Measurements from ENCODE around the gene PRKD2. TPM values are rescaled to one million over a fixed set of nuclear protein-coding genes. Genes with fewer than 3 reads are reported as not detected.

The PRKD2 gene
- polyA plus RNA-seq, 3 donors, result 6.5 to 46.9 (median 8.1) TPM

DNA sequence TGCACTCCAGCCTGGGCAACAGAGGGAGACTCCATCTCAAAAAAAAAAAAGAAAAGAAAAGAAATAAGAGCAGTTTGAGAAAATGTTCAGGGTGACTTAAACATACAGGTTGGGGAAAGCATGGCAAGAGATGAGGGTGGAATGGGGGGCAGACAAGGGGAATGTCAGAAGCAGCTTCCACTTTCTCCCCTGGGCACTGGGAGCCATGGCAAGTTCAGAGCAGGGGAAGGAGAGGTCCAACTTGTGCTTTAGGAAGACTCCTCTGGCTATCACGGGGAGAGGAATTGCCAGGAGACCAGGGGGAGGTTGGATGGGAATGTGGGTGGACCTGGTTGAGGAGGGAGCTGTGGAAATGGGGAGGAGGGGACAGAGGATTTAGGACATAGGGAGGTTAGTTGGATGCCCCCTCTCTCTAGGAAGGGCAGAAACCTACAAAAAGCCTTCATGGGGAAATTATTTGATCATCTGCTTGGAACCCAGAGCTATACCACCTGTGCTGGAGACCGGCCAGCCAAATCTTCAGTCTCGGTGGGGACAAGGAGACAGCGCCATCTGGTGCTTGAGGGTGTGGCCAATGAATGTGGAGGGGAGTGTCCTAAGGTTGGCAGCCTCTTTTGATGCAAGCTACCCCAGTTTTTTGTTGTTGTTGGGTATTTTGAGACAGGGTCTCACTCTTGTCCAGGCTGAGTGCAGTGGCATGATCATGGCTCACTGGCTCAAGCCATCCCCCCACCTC, 36.7 kb upstream of the PRKD2 start:
- TF ChIP-seq, protein P1, sequence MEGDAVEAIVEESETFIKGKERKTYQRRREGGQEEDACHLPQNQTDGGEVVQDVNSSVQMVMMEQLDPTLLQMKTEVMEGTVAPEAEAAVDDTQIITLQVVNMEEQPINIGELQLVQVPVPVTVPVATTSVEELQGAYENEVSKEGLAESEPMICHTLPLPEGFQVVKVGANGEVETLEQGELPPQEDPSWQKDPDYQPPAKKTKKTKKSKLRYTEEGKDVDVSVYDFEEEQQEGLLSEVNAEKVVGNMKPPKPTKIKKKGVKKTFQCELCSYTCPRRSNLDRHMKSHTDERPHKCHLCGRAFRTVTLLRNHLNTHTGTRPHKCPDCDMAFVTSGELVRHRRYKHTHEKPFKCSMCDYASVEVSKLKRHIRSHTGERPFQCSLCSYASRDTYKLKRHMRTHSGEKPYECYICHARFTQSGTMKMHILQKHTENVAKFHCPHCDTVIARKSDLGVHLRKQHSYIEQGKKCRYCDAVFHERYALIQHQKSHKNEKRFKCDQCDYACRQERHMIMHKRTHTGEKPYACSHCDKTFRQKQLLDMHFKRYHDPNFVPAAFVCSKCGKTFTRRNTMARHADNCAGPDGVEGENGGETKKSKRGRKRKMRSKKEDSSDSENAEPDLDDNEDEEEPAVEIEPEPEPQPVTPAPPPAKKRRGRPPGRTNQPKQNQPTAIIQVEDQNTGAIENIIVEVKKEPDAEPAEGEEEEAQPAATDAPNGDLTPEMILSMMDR (IDR thresholded peaks at IDR 0.05), result peak; percentile 68
- Histone ChIP-seq H2AFZ (ENCODE audit: insufficient read depth, low read depth, low read length, poor library complexity, severe bottlenecking) (no peak overlapping the region), H3K4me1 (ENCODE audit: control insufficient read depth in 1 of 2, insufficient read depth in 2 of 2, low read length in 2 of 2) (peaks cover 18 to 22% of the 10 kb centered on the region in 2 donors), H3K79me2 (ENCODE audit: insufficient read depth, low read length) (no peaks in the 10 kb centered on the region), H4K20me1 (ENCODE audit: insufficient read depth, low read length) (peaks cover 7% of the 10 kb centered on the region), H3K9me3 (replicated peaks in 1 of 2; ENCODE audit: control insufficient read depth in 1 of 2, insufficient read depth in 1 of 2, low read length in 2 of 2) (no peaks in the 10 kb centered on the region), H3K36me3 (replicated peaks in 1 of 2; ENCODE audit: control insufficient read depth in 1 of 2, insufficient read depth in 2 of 2, low read length in 2 of 2) (peaks cover 0 to 12% of the 10 kb centered on the region in 2 donors), H3K9ac (ENCODE audit: insufficient read depth, low read length, poor library complexity, severe bottlenecking) (no peak overlapping the region), H3K27ac (ENCODE audit: low read depth in 1 of 2, low read length in 2 of 2) (no peak overlapping the region), H3K4me2 (replicated peaks; ENCODE audit: extremely low read depth, low read length, poor library complexity, severe bottlenecking) (no peak overlapping the region), H3K4me3 (replicated peaks in 1 of 3; ENCODE audit: low read depth in 2 of 3, low read length in 3 of 3) (no peak overlapping the region), H3K27me3 (ENCODE audit: control insufficient read depth in 2 of 2, insufficient read depth in 2 of 2, low read length in 2 of 2) (no peaks in the 10 kb centered on the region)
- 24% methylated on average over 4 of the region's 4 CpGs for WGBS (ENCODE audit: insufficient coverage)
- intact Hi-C loops (cut with micrococcal nuclease), result loop anchor here (2.0 to 5.0 kb wide), 2 partner anchors 46 to 49 kb away; no protein-coding TSS in a partner anchor
- no peak overlapping the region for H3K27ac Mint-ChIP-seq
- peak; percentile 38 to 57 (median 53) for DNase-seq
- H3K4me1 Mint-ChIP-seq, result peaks cover 19% of the 10 kb centered on the region
- H3K36me3 Mint-ChIP-seq, result peaks cover 13 to 44% of the 10 kb centered on the region in 2 donors
- peaks cover 0 to 4% (median 4%) of the 10 kb centered on the region in 3 donors for H3K27me3 Mint-ChIP-seq (ENCODE audit: low read depth in 3 of 3)
- peaks cover 0 to 2% (median 0%) of the 10 kb centered on the region in 7 donors for H3K9me3 Mint-ChIP-seq
- H3K4me3 Mint-ChIP-seq, result no peak overlapping the region

DNA sequence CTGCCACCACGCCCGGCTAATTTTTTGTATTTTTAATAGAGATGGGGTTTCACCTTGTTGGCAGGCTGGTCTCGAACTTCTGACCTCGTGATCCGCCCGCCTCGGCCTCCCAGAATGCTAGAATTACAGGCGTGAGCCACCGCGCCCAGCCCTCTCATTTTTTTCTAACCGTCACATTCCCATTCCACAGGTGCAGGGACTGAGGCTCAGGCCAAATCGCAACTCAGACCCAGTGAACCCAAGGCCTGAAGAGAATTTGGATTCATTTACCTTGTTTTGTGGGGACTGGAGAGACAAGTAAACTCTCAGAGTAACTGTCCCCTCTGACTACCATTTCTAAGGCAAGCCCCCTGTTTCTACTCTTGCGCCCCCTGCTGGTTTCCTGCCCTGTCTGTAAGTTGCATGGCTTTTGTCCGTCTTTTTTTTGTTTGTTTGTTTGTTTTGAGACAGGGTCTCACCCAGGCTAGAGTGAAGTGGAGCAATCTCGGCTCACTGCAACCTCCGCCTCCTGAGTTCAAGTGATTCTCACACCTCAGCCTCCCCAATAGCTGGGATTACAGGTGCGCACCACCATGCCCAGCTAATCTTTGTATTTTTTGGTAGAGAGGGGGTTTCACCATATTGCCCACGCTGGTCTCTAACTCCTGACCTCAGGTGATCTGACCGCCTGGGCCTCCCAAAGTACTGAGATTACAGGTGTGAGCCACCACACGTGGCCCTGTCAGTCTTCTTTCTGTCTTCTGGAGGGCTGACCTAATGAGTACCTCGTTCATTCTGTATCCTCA, 31.6 kb upstream of the PRKD2 start:
- H3K36me3 Mint-ChIP-seq, result peaks cover 10 to 37% of the 10 kb centered on the region in 2 donors
- H3K4me1 Mint-ChIP-seq, result peaks cover 29% of the 10 kb centered on the region
- peaks cover 1 to 4% (median 1%) of the 10 kb centered on the region in 3 donors for H3K27me3 Mint-ChIP-seq (ENCODE audit: low read depth in 3 of 3)
- Histone ChIP-seq H3K9ac (ENCODE audit: insufficient read depth, low read length, poor library complexity, severe bottlenecking) (no peak overlapping the region), H3K79me2 (ENCODE audit: insufficient read depth, low read length) (peaks cover 34% of the 10 kb centered on the region), H3K4me2 (replicated peaks; ENCODE audit: extremely low read depth, low read length, poor library complexity, severe bottlenecking) (no peak overlapping the region), H3K4me1 (ENCODE audit: control insufficient read depth in 1 of 2, insufficient read depth in 2 of 2, low read length in 2 of 2) (peaks cover 24 to 26% of the 10 kb centered on the region in 2 donors), H3K27ac (ENCODE audit: low read depth in 1 of 2, low read length in 2 of 2) (no peak overlapping the region), H3K36me3 (replicated peaks in 1 of 2; ENCODE audit: control insufficient read depth in 1 of 2, insufficient read depth in 2 of 2, low read length in 2 of 2) (peaks cover 0 to 12% of the 10 kb centered on the region in 2 donors), H3K9me3 (replicated peaks in 1 of 2; ENCODE audit: control insufficient read depth in 1 of 2, insufficient read depth in 1 of 2, low read length in 2 of 2) (no peaks in the 10 kb centered on the region), H3K27me3 (ENCODE audit: control insufficient read depth in 2 of 2, insufficient read depth in 2 of 2, low read length in 2 of 2) (no peaks in the 10 kb centered on the region), H4K20me1 (ENCODE audit: insufficient read depth, low read length) (peaks cover 26% of the 10 kb centered on the region), H3K4me3 (replicated peaks in 1 of 3; ENCODE audit: low read depth in 2 of 3, low read length in 3 of 3) (no peak overlapping the region), H2AFZ (ENCODE audit: insufficient read depth, low read depth, low read length, poor library complexity, severe bottlenecking) (no peak overlapping the region)
- H3K9me3 Mint-ChIP-seq, result no peaks in the 10 kb centered on the region
- intact Hi-C loops (cut with micrococcal nuclease), result loop anchor here (2.0 to 10.0 kb wide), 2 partner anchors 18 to 224 kb away; no protein-coding TSS in a partner anchor
- TF ChIP-seq, protein P1 (IDR thresholded peaks at IDR 0.05), result peak; percentile 86
- 60% methylated on average over 2 of the region's 21 CpGs for WGBS (ENCODE audit: insufficient coverage)
- peak overlapping the region in 1 of 2 donors; percentile 58 for H3K4me3 Mint-ChIP-seq
- DNase-seq, result peak; percentile 60 to 78 (median 72)
- H3K27ac Mint-ChIP-seq, result peak overlapping the region in 3 of 7 donors; percentile 5 to 45 (median 36)
